ENCODE measurements around the gene STARD3. TPM values are rescaled to one million over a fixed set of nuclear protein-coding genes. Genes with fewer than 3 reads are reported as not detected.

The STARD3 gene
- total and polyA plus RNA-seq, 12 donors = 38.6 to 220 (median 93.6) TPM

- intact Hi-C loops (cut with DNase I) = no loop called here
- 22 to 33% (median 23%) methylated on average over 6 of the region's 6 CpGs for WGBS, 4 donors
- peaks cover 53 to 78% of the 10 kb centered on the region in 2 donors for H3K4me1 ChIP-seq (replicated peaks in 1 of 2)
Observed at GRCh38 chr17:39636587-39636926, 387 bp upstream of the STARD3 start.

GRCh38 chr17:39638317-39638716 lies 1.4 kb downstream of the STARD3 start:
- no peak for DNase-seq
- 59 to 81% (median 68%) methylated on average over 7 of the region's 7 CpGs for WGBS, 4 donors
- Histone ChIP-seq H3K27ac (peak overlapping the region in 1 of 5 donors; percentile 55), H3K27me3 (no peaks in the 10 kb centered on the region), H3K36me3 (replicated peaks in 1 of 2) (no peaks in the 10 kb centered on the region), H3K4me3 (peak overlapping the region in 1 of 4 donors; percentile 99), H3K4me1 (replicated peaks in 1 of 2) (peaks cover 59 to 86% of the 10 kb centered on the region in 2 donors), H3K9me3 (replicated peaks in 1 of 3) (no peaks in the 10 kb centered on the region)
- no peak for TF ChIP-seq POLR2A (IDR thresholded peaks at IDR 0.05)
- TF ChIP-seq, protein P1, sequence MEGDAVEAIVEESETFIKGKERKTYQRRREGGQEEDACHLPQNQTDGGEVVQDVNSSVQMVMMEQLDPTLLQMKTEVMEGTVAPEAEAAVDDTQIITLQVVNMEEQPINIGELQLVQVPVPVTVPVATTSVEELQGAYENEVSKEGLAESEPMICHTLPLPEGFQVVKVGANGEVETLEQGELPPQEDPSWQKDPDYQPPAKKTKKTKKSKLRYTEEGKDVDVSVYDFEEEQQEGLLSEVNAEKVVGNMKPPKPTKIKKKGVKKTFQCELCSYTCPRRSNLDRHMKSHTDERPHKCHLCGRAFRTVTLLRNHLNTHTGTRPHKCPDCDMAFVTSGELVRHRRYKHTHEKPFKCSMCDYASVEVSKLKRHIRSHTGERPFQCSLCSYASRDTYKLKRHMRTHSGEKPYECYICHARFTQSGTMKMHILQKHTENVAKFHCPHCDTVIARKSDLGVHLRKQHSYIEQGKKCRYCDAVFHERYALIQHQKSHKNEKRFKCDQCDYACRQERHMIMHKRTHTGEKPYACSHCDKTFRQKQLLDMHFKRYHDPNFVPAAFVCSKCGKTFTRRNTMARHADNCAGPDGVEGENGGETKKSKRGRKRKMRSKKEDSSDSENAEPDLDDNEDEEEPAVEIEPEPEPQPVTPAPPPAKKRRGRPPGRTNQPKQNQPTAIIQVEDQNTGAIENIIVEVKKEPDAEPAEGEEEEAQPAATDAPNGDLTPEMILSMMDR (IDR thresholded peaks at IDR 0.05) = no peak
- intact Hi-C loops (cut with DNase I) = no loop called here

More at GRCh38 chr17:39636587-39636926, 387 bp upstream of the STARD3 start:
- no peaks in the 10 kb centered on the region for H3K27me3 ChIP-seq
- no peaks in the 10 kb centered on the region for H3K9me3 ChIP-seq (replicated peaks in 1 of 3)
- no peaks in the 10 kb centered on the region for H3K36me3 ChIP-seq (replicated peaks in 1 of 2)
- H3K27ac ChIP-seq = peak overlapping the region; percentile 18 to 99 (median 79)
- H3K4me3 ChIP-seq = peak overlapping the region in 3 of 4 donors; percentile 62 to 99 (median 90)
- TF ChIP-seq, protein P1 (IDR thresholded peaks at IDR 0.05) = no peak
- TF ChIP-seq POLR2A (IDR thresholded peaks at IDR 0.05) = no peak
- no peak for DNase-seq

GRCh38 chr17:39639043-39639442 lies 2.1 kb downstream of the STARD3 start:
- Histone ChIP-seq H3K4me1 (replicated peaks in 1 of 2) (peaks cover 62 to 88% of the 10 kb centered on the region in 2 donors), H3K9me3 (replicated peaks in 1 of 3) (no peaks in the 10 kb centered on the region), H3K27me3 (no peaks in the 10 kb centered on the region), H3K27ac (peak overlapping the region in 3 of 5 donors; percentile 55 to 75 (median 58)), H3K4me3 (no peak overlapping the region), H3K36me3 (replicated peaks in 1 of 2) (no peaks in the 10 kb centered on the region)
- DNase-seq = no peak
- TF ChIP-seq POLR2A (IDR thresholded peaks at IDR 0.05) = no peak
- TF ChIP-seq, protein P1 (IDR thresholded peaks at IDR 0.05) = no peak
- intact Hi-C loops (cut with DNase I) = no loop called here
- 68 to 83% (median 79%) methylated on average over 2 of the region's 2 CpGs for WGBS, 4 donors

GRCh38 chr17:39639566-39640458 lies 2.9 kb downstream of the STARD3 start:
- Histone ChIP-seq H3K4me1 (replicated peaks in 1 of 2) (peaks cover 62 to 85% of the 10 kb centered on the region in 2 donors), H3K36me3 (replicated peaks in 1 of 2) (no peaks in the 10 kb centered on the region), H3K27ac (peak overlapping the region in 3 of 5 donors; percentile 55 to 75 (median 58)), H3K9me3 (replicated peaks in 1 of 3) (no peaks in the 10 kb centered on the region), H3K27me3 (no peaks in the 10 kb centered on the region), H3K4me3 (peak overlapping the region in 1 of 4 donors; percentile 24)
- peak in 4 of 7 donors; percentile 44 to 64 (median 57) for DNase-seq
- TF ChIP-seq, protein P1 (IDR thresholded peaks at IDR 0.05) = no peak
- peak in 1 of 2 donors; percentile 36 for TF ChIP-seq POLR2A (IDR thresholded peaks at IDR 0.05)
- intact Hi-C loops (cut with DNase I) = no loop called here
- 49 to 74% (median 61%) methylated on average over 10 to 11 of the region's 11 CpGs for whole genome bisulfite sequencing, 4 donors
